OCI-LY7 (cell line): ENCODE measurements around the gene DNAJC3. TPM values are rescaled to one million over a fixed set of nuclear protein-coding genes. Genes with fewer than 3 reads are reported as not detected.
"Not testable (repeated sequence)": the region's sequence is repeated elsewhere in the genome, so short reads cannot be mapped to it uniquely, and the experiment has no call there.

Experiments used
- BruUV-seq: library from RNA; stranded (reverse); fragments of 400-500 nt; replicated peaks from 2 replicates; lab custom pipeline; 2021; lab: Mats Ljungman, UMichigan
- CTCF ChIA-PET: fragments of 300-600 bp; sonication (Branson Sonifier 250); formaldehyde crosslinking; loops from one replicate; lab custom pipeline; 2022; ENCODE audit warnings: antibody characterized with exemption; ENCODE audit not compliant: unreplicated experiment; lab: Charles Lee
- POLR2A ChIA-PET: fragments of 300-600 bp; sonication (Branson Sonifier 250); formaldehyde crosslinking; loops from one replicate; lab custom pipeline; 2022; ENCODE audit warnings: antibody characterized with exemption; lab: Charles Lee
- DNase-seq: peaks from one replicate; pipeline ENCODE4 v3.0.0-alpha.2; 2015; ENCODE audit warnings: low spot score
- H2AFZ ChIP-seq: fragments of 200-600 bp; sonication (generic), shearing (Covaris generic); 2 replicates; pipeline ENCODE4 v1.6.1; 2014; ENCODE audit warnings: mild to moderate bottlenecking, antibody characterized with exemption, low read length, moderate library complexity
- H3K27ac ChIP-seq: fragments of 200-600 bp; sonication (generic); 2 replicates; pipeline ENCODE4 v1.5.1; 2014; ENCODE audit warnings: mixed run types, low read depth, mild to moderate bottlenecking, moderate library complexity, low read length, inconsistent platforms; ENCODE audit not compliant: poor library complexity, severe bottlenecking
- H3K36me3 ChIP-seq: fragments of 200-600 bp; sonication (generic); 2 replicates; pipeline ENCODE4 v1.6.1; 2014; ENCODE audit warnings: mild to moderate bottlenecking, antibody characterized with exemption, low read length, moderate library complexity, mixed read lengths; ENCODE audit not compliant: insufficient read depth
- H3K4me1 ChIP-seq: fragments of 200-600 bp; sonication (generic); 2 replicates; pipeline ENCODE4 v1.5.1; 2014; ENCODE audit warnings: mild to moderate bottlenecking, low read length; ENCODE audit not compliant: insufficient read depth, poor library complexity, severe bottlenecking
- H3K4me2 ChIP-seq: fragments of 200-600 bp; sonication (generic); 2 replicates; pipeline ENCODE4 v1.6.1; 2014; ENCODE audit warnings: mild to moderate bottlenecking, low read length
- H3K4me3 ChIP-seq: fragments of 200-600 bp; sonication (generic); 2 replicates; pipeline ENCODE4 v1.5.1; 2014; ENCODE audit warnings: mild to moderate bottlenecking, low read depth, low read length; ENCODE audit not compliant: poor library complexity, severe bottlenecking
- H3K79me2 ChIP-seq: fragments of 200-600 bp; sonication (generic); 2 replicates; pipeline ENCODE4 v1.6.1; 2016; ENCODE audit warnings: low read depth, mild to moderate bottlenecking, low read length, moderate library complexity, mixed read lengths; ENCODE audit not compliant: insufficient read depth
- H3K9me2 ChIP-seq: fragments of 200-600 bp; sonication (generic); 2 replicates; pipeline ENCODE4 v1.6.1; 2016; ENCODE audit warnings: mild to moderate bottlenecking, low read length, mixed read lengths; ENCODE audit not compliant: insufficient read depth
- H3K9me3 ChIP-seq: fragments of 200-600 bp; sonication (generic); 2 replicates; pipeline ENCODE4 v1.6.1; 2014; ENCODE audit warnings: mild to moderate bottlenecking, mixed run types, low read length, mixed read lengths
- H4K20me1 ChIP-seq: fragments of 200-600 bp; sonication (generic); 2 replicates; pipeline ENCODE4 v1.6.1; 2014; ENCODE audit warnings: mild to moderate bottlenecking, antibody characterized with exemption, low read length, moderate library complexity, mixed read lengths; ENCODE audit not compliant: insufficient read depth
- EZH2phosphoT487 ChIP-seq: fragments of 200-600 bp; sonication (generic); IDR thresholded peaks from 2 replicates; pipeline ENCODE4 v1.6.1; 2018; ENCODE audit warnings: low read depth, borderline replicate concordance, mild to moderate bottlenecking, mixed run types, antibody characterized with exemption, low read length, moderate library complexity, mixed read lengths
- intact Hi-C: fragments of 100-400 bp; cut with micrococcal nuclease; formaldehyde crosslinking; loops from one replicate; pipeline ENCODE4 v1.10.0; 2022; ENCODE audit not compliant: unreplicated experiment
- total RNA-seq, 2 experiments: library from RNA; depleted of rRNA in 1 of 2; stranded (reverse); fragments of >200 nt in 1 of 2; shearing (Covaris generic) in 1 of 2; gene quantifications; 2 replicates each; pipeline ENCODE4 v1.2.3, GENCODE V29; 2014 to 2022
- TF ChIP-seq, protein P1 (sequence below): fragments of 200-600 bp; sonication (generic); conservative IDR thresholded peaks from 2 replicates; pipeline ENCODE4 v1.5.1; 2014; ENCODE audit warnings: mild to moderate bottlenecking, antibody characterized with exemption, low read length, moderate library complexity, mixed read lengths

Gene DNAJC3
- total RNA-seq, 2 experiments from 2014 or later = 5.4 to 11.1 TPM

DNA sequence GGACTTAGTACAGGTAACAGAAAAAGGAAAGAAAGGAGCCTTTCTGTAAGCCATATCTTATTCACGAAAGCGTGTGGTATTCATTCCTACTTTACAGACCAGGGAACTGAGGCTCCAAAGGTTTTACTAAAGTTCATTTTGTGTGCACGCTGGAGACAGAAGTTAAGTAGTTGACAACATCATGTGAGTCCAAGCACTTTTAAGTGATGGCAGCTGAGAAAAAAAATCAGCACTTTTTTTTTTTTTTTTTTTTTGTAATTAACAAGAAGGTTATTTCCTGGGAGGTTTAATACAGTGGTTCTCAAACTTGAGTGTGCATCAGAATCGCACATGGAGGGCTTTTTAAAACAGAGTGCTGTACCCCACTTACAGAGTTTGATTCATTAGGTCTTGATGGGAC is 2.0 kb downstream of the DNAJC3 start:
- intact Hi-C loops = no loop called here
- POLR2A ChIA-PET = no interaction called here
- no peaks in the 10 kb centered on the region for H4K20me1 ChIP-seq

DNA sequence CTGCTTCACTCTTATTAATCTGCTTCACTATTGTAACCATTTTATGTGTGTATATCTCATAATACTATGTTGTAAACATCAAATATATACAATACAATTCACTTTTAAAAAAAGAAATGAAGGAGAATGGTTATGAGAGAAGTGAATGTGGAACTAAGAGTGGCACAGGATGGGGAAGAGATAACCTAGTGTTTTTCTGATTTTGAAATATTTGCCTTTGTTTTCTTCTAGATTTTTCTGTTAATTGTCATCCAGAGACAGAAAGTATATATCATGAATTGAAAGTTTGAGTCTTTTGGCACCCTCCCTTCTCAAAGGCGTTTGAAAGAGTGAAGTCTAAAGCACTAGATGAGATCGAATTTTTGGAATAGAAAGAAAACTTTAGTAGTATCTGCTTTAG is 2.8 kb downstream of the DNAJC3 start:
- H2AFZ ChIP-seq = no peak overlapping the region
- BruUV-seq = no TSS peak
- intact Hi-C loops = no loop called here
- CTCF ChIA-PET = no interaction called here
- H3K4me3 ChIP-seq = no peak overlapping the region
- TF ChIP-seq, protein P1, sequence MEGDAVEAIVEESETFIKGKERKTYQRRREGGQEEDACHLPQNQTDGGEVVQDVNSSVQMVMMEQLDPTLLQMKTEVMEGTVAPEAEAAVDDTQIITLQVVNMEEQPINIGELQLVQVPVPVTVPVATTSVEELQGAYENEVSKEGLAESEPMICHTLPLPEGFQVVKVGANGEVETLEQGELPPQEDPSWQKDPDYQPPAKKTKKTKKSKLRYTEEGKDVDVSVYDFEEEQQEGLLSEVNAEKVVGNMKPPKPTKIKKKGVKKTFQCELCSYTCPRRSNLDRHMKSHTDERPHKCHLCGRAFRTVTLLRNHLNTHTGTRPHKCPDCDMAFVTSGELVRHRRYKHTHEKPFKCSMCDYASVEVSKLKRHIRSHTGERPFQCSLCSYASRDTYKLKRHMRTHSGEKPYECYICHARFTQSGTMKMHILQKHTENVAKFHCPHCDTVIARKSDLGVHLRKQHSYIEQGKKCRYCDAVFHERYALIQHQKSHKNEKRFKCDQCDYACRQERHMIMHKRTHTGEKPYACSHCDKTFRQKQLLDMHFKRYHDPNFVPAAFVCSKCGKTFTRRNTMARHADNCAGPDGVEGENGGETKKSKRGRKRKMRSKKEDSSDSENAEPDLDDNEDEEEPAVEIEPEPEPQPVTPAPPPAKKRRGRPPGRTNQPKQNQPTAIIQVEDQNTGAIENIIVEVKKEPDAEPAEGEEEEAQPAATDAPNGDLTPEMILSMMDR = no peak
- no peak for TF ChIP-seq EZH2phosphoT487
- H3K4me2 ChIP-seq = peak overlapping the region; percentile 97; the same call in 1 of the 2 replicates
- no peaks in the 10 kb centered on the region for H4K20me1 ChIP-seq
- H3K4me1 ChIP-seq = peaks cover 23% of the 10 kb centered on the region
- POLR2A ChIA-PET = no interaction called here
- H3K9me3 ChIP-seq = no peaks in the 10 kb centered on the region
- no peaks in the 10 kb centered on the region for H3K9me2 ChIP-seq
- H3K27ac ChIP-seq = no peak overlapping the region
- no peak for DNase-seq
- H3K36me3 ChIP-seq = no peaks in the 10 kb centered on the region; the same call in 1 of the 2 replicates
- H3K79me2 ChIP-seq = peaks cover 15% of the 10 kb centered on the region; the same call in 1 of the 2 replicates

More for the DNA sequence above, 2.0 kb downstream of the DNAJC3 start:
- Histone ChIP-seq H3K36me3 (no peaks in the 10 kb centered on the region; the same call in 1 of the 2 replicates), H3K79me2 (peaks cover 15% of the 10 kb centered on the region; the same call in 1 of the 2 replicates), H3K4me3 (no peak overlapping the region), H3K4me2 (peak overlapping the region; percentile 97), H2AFZ (no peak overlapping the region), H3K9me3 (no peaks in the 10 kb centered on the region), H3K9me2 (no peaks in the 10 kb centered on the region), H3K4me1 (peaks cover 23% of the 10 kb centered on the region), H3K27ac (no peak overlapping the region)
- no peak for DNase-seq
- CTCF ChIA-PET = no interaction called here
- TF ChIP-seq EZH2phosphoT487 = no peak
- TF ChIP-seq, protein P1 = no peak
- BruUV-seq = TSS peak; percentile 54

DNA sequence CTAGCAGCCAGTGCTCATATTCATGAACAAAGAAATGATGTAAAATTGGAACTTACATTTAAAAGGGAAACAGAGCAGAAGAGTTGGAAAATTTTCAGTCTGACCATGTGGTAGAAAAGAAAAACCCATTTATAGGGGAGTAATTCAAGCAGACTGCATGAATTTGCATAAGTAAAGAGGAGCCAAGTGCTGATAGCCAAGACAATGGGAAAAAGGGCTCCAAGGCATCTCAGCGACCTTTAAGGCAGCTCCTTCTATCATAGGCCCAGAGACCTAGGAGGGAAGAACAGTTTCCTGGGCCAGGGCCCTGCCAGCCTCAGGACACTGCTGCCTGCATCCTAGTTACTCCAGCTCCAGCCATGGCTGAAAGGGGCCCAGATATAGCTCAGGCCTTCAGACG is 7.5 kb downstream of the DNAJC3 start:
- DNase-seq = no peak
- ChIA-PET POLR2A (no interaction called here), CTCF (no interaction called here)
- Histone ChIP-seq H2AFZ (no peak overlapping the region), H3K79me2 (peaks cover 4% of the 10 kb centered on the region; the same call in 1 of the 2 replicates), H3K27ac (no peak overlapping the region), H3K9me2 (no peaks in the 10 kb centered on the region), H4K20me1 (no peaks in the 10 kb centered on the region), H3K4me3 (no peak overlapping the region), H3K9me3 (no peaks in the 10 kb centered on the region), H3K4me1 (peaks cover 1% of the 10 kb centered on the region), H3K36me3 (no peaks in the 10 kb centered on the region; the same call in 1 of the 2 replicates), H3K4me2 (no peak overlapping the region)
- BruUV-seq = no TSS peak
- intact Hi-C loops = no loop called here
- TF ChIP-seq, protein P1 = no peak
- TF ChIP-seq EZH2phosphoT487 = no peak

DNA sequence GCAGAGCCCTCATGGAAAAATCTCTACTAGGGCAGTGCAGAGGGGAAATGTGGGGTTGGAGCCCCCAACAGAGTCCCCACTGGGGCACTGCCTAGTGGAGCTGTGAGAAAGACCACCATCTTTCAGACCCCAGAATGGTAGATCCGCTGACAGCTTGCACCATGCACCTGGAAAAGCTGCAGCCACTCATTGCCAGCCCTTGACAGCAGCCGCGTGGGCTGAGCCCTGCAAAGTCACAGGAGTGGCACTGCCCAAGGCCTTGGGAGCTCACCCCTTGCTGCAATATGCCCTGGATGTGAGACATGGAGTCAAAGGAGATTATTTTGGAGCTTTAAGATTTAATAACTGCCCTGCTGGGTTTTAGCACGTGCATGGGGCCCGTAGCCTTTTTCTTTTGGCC is 8.0 kb downstream of the DNAJC3 start:
- CTCF ChIA-PET, H3K27ac ChIP-seq, H3K79me2 ChIP-seq, H3K9me3 ChIP-seq, H3K4me3 ChIP-seq, intact Hi-C loops, H3K4me2 ChIP-seq, H4K20me1 ChIP-seq, H3K36me3 ChIP-seq, BruUV-seq, H2AFZ ChIP-seq, POLR2A ChIA-PET, H3K4me1 ChIP-seq, H3K9me2 ChIP-seq, DNase-seq: not testable (repeated sequence)
